GM23248 (cell line): ENCODE measurements around the gene BACE1-AS.

ENCODE experiments used
- EZH2 ChIP-seq: fragments of 200-600 bp; sonication (generic); IDR thresholded peaks from 2 replicates; pipeline ENCODE4 v1.6.1; 2018; ENCODE audit warnings: antibody characterized with exemption, mild to moderate bottlenecking; ENCODE audit not compliant: insufficient read depth, poor library complexity, severe bottlenecking
- EZH2phosphoT487 ChIP-seq: fragments of 200-600 bp; sonication (generic); IDR thresholded peaks from 2 replicates; pipeline ENCODE4 v1.6.1; 2018; ENCODE audit warnings: antibody characterized with exemption, moderate library complexity, mild to moderate bottlenecking, low read depth; ENCODE audit not compliant: insufficient read depth

- no peak for TF ChIP-seq EZH2phosphoT487
- no peak for TF ChIP-seq EZH2
Measured at GRCh38 chr11:117251506-117251905, 39.6 kb upstream of the BACE1-AS start.
